ENCODE measurements around the gene RAB3IL1. TPM values are rescaled to one million over a fixed set of nuclear protein-coding genes. Genes with fewer than 3 reads are reported as not detected.
"Not testable (repeated sequence)": the region's sequence is repeated elsewhere in the genome, so short reads cannot be mapped to it uniquely, and the experiment has no call there.

RAB3IL1 gene
- total RNA-seq, 1 donor from 2014 or later: 9.5 TPM

DNA sequence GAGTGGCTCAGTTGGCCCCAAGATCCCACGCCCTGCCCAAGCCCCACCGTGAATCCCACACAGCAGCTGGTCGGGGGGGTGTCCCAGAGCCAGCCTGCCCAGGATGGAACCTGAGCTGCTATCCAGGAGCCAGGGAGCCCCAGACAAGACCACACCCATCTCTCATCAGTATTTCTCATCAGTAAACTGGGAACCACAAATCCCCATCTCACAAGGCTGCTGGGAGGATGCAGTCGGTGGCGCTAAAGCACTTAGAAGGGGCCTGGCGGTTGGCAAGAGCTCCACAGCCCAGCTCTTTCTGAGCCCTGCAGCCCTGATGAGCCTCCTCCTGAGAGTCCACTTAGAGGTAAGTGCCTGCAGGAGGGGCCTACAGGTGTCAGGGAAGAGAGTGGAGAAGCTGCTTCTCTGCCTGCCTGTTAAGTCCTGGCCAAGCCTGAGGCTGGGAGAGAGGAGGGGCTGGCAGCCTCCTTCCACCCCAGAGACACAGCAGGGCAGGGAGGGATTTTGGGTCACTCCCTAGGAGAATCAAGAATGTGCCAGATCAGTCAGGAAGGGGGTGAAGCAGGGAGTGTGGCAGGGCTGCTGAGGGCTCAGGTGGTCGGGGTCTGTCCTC, 32.1 kb downstream of the RAB3IL1 start:
- TF ChIP-seq, protein P1, sequence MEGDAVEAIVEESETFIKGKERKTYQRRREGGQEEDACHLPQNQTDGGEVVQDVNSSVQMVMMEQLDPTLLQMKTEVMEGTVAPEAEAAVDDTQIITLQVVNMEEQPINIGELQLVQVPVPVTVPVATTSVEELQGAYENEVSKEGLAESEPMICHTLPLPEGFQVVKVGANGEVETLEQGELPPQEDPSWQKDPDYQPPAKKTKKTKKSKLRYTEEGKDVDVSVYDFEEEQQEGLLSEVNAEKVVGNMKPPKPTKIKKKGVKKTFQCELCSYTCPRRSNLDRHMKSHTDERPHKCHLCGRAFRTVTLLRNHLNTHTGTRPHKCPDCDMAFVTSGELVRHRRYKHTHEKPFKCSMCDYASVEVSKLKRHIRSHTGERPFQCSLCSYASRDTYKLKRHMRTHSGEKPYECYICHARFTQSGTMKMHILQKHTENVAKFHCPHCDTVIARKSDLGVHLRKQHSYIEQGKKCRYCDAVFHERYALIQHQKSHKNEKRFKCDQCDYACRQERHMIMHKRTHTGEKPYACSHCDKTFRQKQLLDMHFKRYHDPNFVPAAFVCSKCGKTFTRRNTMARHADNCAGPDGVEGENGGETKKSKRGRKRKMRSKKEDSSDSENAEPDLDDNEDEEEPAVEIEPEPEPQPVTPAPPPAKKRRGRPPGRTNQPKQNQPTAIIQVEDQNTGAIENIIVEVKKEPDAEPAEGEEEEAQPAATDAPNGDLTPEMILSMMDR (IDR thresholded peaks at IDR 0.05; ENCODE audit: borderline replicate concordance): no peak
- intact Hi-C loops (cut with micrococcal nuclease): no loop called here
- H3K4me1 ChIP-seq: peaks cover 99% of the 10 kb centered on the region
- no peak for DNase-seq
- no peak overlapping the region for H3K4me3 ChIP-seq
- H3K27ac ChIP-seq (replicated peaks): no peak overlapping the region
- H3K36me3 ChIP-seq: no peaks in the 10 kb centered on the region
- no peaks in the 10 kb centered on the region for H3K27me3 ChIP-seq (ENCODE audit: low read depth)
- H3K9me3 ChIP-seq (replicated peaks): no peaks in the 10 kb centered on the region

DNA sequence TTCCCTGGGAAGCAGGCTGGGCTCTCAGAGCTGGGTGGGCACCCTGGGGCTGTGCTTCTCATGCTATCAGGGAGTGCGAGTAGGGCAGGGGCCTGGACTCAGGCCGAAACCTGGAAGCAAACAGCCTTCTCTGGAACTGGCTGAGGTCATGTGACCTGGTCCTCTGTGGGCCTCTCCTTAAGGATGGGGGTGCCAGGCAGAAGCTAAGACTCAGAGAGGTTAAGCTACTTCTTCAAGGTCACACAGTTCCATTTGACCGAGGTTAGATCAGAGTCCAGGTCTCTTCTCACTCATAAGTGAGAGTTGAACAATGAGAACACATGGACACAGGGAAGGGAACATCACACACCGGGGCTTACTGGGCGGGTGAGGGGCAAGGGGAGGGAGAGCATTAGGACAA, 33.4 kb downstream of the RAB3IL1 start:
- peaks cover 99% of the 10 kb centered on the region for H3K4me1 ChIP-seq

DNA sequence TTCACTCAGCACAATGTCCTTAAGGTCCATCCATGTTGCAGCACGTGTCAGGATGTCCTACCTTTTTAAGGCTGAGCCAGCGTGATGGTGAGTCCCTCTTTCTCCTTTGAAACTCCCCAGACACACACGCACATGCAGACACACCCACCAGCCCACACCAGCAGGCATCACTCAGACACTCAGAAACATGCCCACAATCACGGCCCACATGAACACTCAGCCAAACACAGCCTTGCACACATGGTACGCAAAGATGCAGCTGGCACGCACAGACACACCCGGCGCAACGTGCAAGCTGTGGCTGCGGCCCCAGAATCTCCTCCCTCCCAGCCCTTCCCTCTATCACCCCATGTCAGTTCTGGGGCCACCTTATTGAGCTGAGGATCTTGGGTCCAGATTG, 34.0 kb downstream of the RAB3IL1 start:
- Histone ChIP-seq H3K9me3 (replicated peaks) (no peaks in the 10 kb centered on the region), H3K4me3 (no peak overlapping the region), H3K36me3 (peaks cover 16% of the 10 kb centered on the region), H3K27me3 (ENCODE audit: low read depth) (no peaks in the 10 kb centered on the region), H3K4me1 (peaks cover 98% of the 10 kb centered on the region), H3K27ac (replicated peaks) (peak overlapping the region; percentile 47)
- TF ChIP-seq, protein P1 (IDR thresholded peaks at IDR 0.05; ENCODE audit: borderline replicate concordance): no peak
- intact Hi-C loops (cut with micrococcal nuclease): no loop called here
- no peak for DNase-seq

More for the DNA sequence above, 33.4 kb downstream of the RAB3IL1 start:
- Histone ChIP-seq H3K27ac (replicated peaks) (peak overlapping the region; percentile 47), H3K27me3 (ENCODE audit: low read depth) (no peaks in the 10 kb centered on the region), H3K36me3 (peaks cover 10% of the 10 kb centered on the region), H3K9me3 (replicated peaks) (no peaks in the 10 kb centered on the region), H3K4me3 (no peak overlapping the region)
- TF ChIP-seq, protein P1 (IDR thresholded peaks at IDR 0.05; ENCODE audit: borderline replicate concordance): no peak
- no peak for DNase-seq
- intact Hi-C loops (cut with micrococcal nuclease): no loop called here

DNA sequence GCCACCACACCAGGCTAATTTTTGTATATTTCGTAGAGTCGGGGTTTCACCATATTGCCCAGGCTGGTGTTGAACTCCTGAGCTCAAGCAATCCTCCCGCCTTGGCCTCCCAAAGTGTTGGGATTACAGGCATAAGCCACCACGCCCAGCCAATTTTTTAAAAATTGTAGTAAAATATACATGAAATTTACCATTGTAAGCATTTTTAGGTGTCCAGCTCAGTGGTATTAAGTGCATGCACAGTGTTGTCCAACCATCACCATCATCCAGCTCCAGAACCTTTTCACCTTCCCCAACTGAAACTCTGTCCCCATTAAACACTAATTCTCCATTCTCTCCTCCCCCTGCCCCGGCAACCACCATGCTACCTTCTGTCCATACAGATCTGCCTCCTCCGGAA, 34.5 kb downstream of the RAB3IL1 start:
- H3K27me3 ChIP-seq (ENCODE audit: low read depth): no peaks in the 10 kb centered on the region
- TF ChIP-seq, protein P1 (IDR thresholded peaks at IDR 0.05; ENCODE audit: borderline replicate concordance): no peak
- intact Hi-C loops (cut with micrococcal nuclease): no loop called here
- H3K36me3 ChIP-seq: peaks cover 21% of the 10 kb centered on the region
- H3K9me3 ChIP-seq (replicated peaks): no peaks in the 10 kb centered on the region
- H3K4me1 ChIP-seq: peaks cover 98% of the 10 kb centered on the region
- peak overlapping the region; percentile 79 for H3K27ac ChIP-seq (replicated peaks)
- H3K4me3 ChIP-seq: no peak overlapping the region
- no peak for DNase-seq

DNA sequence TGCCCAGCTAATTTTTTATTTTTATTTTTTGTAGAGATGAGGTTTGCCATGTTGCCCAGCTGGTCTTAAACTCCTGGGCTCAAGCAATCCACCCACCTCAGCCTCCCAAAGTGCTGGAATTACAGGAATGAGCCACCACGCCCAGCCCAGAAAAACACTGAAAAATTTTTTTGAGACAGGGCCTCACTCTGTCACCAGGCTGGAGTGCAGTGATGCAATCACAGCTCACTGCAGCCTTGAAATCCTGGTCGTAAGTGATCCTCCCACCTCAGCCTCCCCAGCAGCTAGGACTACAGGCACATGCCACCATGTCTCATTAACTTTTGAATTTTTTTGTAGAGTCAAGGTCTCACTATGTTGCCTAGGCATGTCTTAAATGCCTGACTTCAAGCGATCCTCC, 35.1 kb downstream of the RAB3IL1 start:
- H3K9me3 ChIP-seq (replicated peaks); H3K4me3 ChIP-seq; intact Hi-C loops (cut with micrococcal nuclease); H3K27me3 ChIP-seq (ENCODE audit: low read depth); DNase-seq: not testable (repeated sequence)
- Histone ChIP-seq H3K4me1 (peaks cover 98% of the 10 kb centered on the region), H3K36me3 (peaks cover 27% of the 10 kb centered on the region), H3K27ac (replicated peaks) (peak overlapping the region; percentile 79)

DNA sequence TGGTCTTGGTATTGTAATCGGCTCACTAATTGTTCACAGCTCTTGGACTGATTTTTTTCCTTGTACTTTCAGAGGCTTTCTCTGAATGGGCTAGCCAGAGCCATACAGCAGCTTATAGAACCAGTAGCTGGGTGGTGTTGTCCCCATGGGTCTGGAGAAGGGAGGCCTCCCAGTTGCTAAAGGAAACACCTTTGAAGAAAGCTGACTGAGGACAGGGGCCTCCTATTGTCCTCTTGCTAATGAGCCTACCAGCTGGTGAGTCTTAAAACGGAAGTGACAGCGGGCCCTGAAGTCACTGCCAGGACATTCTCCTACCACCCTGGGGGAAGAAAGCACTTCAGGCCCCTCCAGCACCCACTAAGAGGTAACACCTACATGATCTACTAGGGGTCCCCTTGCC, 36.0 kb downstream of the RAB3IL1 start:
- intact Hi-C loops (cut with micrococcal nuclease): no loop called here
- no peak for DNase-seq
- Histone ChIP-seq H3K27ac (replicated peaks) (peak overlapping the region; percentile 79), H3K4me3 (no peak overlapping the region), H3K27me3 (ENCODE audit: low read depth) (no peaks in the 10 kb centered on the region), H3K9me3 (replicated peaks) (no peaks in the 10 kb centered on the region), H3K36me3 (peaks cover 36% of the 10 kb centered on the region), H3K4me1 (peaks cover 98% of the 10 kb centered on the region)
- TF ChIP-seq, protein P1 (IDR thresholded peaks at IDR 0.05; ENCODE audit: borderline replicate concordance): no peak

Measured in left ventricle myocardium inferior (tissue), 1 donor.